Loucy (cell line): Measurements from ENCODE around the gene KLK1.
"Not testable (repeated sequence)": the region's sequence is repeated elsewhere in the genome, so short reads cannot be mapped to it uniquely, and the experiment has no call there.

Source experiments
- H2AFZ ChIP-seq: fragments of 200-600 bp; sonication (generic); 2 replicates; pipeline ENCODE4 v1.6.0; 2016; ENCODE audit warnings: antibody characterized with exemption, mild to moderate bottlenecking, low read length, moderate library complexity
- H3F3A ChIP-seq: fragments of 200-600 bp; 2 replicates; pipeline ENCODE4 v1.6.0; 2016; ENCODE audit warnings: antibody characterized with exemption, low read depth, mild to moderate bottlenecking
- H3K27me3 ChIP-seq: fragments of 200-600 bp; sonication (generic); 2 replicates; pipeline ENCODE4 v1.6.1; 2014; ENCODE audit warnings: low read length, mild to moderate bottlenecking; ENCODE audit not compliant: insufficient read depth, poor library complexity, severe bottlenecking
- H3K36me3 ChIP-seq: fragments of 200-600 bp; sonication (generic); 2 replicates; pipeline ENCODE4 v1.6.1; 2016; ENCODE audit warnings: low read length; ENCODE audit not compliant: insufficient read depth
- H3K4me1 ChIP-seq: fragments of 200-600 bp; sonication (generic); 2 replicates; pipeline ENCODE4 v1.5.1; 2014; ENCODE audit warnings: low read length, mild to moderate bottlenecking; ENCODE audit not compliant: insufficient read depth, poor library complexity, severe bottlenecking
- H3K4me2 ChIP-seq: fragments of 200-600 bp; sonication (generic); 2 replicates; pipeline ENCODE4 v1.6.0; 2014; ENCODE audit warnings: antibody characterized with exemption, low read length, low read depth, mild to moderate bottlenecking; ENCODE audit not compliant: poor library complexity, severe bottlenecking
- H3K4me3 ChIP-seq: fragments of 200-600 bp; sonication (generic); 2 replicates; pipeline ENCODE4 v1.5.1; 2014; ENCODE audit warnings: low read length, mild to moderate bottlenecking, mixed read lengths; ENCODE audit not compliant: poor library complexity, severe bottlenecking
- H3K79me2 ChIP-seq: fragments of 200-600 bp; sonication (generic); 2 replicates; pipeline ENCODE4 v1.6.1; 2014; ENCODE audit warnings: low read length; ENCODE audit not compliant: insufficient read depth
- H3K9ac ChIP-seq: fragments of 200-600 bp; sonication (generic); 2 replicates; pipeline ENCODE4 v1.6.0; 2014; ENCODE audit warnings: mild to moderate bottlenecking, low read depth, low read length, moderate library complexity; ENCODE audit not compliant: poor library complexity, severe bottlenecking
- H3K9me2 ChIP-seq: fragments of 200-600 bp; sonication (generic); replicated peaks from 2 replicates; pipeline ENCODE4 v1.6.1; 2016; ENCODE audit warnings: low read depth, low read length, mixed read lengths
- H3K9me3 ChIP-seq: fragments of 200-600 bp; sonication (generic); 2 replicates; pipeline ENCODE4 v1.6.1; 2014; ENCODE audit warnings: mild to moderate bottlenecking, antibody characterized with exemption, low read length, low read depth; ENCODE audit not compliant: insufficient read depth
- H4K20me1 ChIP-seq: fragments of 200-600 bp; sonication (generic); 2 replicates; pipeline ENCODE4 v1.6.0; 2014; ENCODE audit warnings: antibody characterized with exemption, low read length, mild to moderate bottlenecking; ENCODE audit not compliant: insufficient read depth, poor library complexity, severe bottlenecking
- CTCF ChIP-seq: fragments of 200-600 bp; sonication (generic); conservative IDR thresholded peaks from 2 replicates; pipeline ENCODE4 v1.5.1; 2014; ENCODE audit warnings: mild to moderate bottlenecking, antibody characterized with exemption, low read length
- EZH2phosphoT487 ChIP-seq: fragments of 200-600 bp; IDR thresholded peaks from 2 replicates; pipeline ENCODE4 v1.6.1; 2018; ENCODE audit warnings: antibody characterized with exemption, mild to moderate bottlenecking, moderate library complexity, borderline replicate concordance

The KLK1 gene

GRCh38 chr19:50777261-50777660, 46.3 kb downstream of the KLK1 start:
- no peaks in the 10 kb centered on the region for H3K27me3 ChIP-seq
- no peaks in the 10 kb centered on the region for H3F3A ChIP-seq
- no peak overlapping the region for H3K9ac ChIP-seq
- H3K36me3 ChIP-seq: no peaks in the 10 kb centered on the region
- no peak overlapping the region for H2AFZ ChIP-seq
- no peaks in the 10 kb centered on the region for H3K4me1 ChIP-seq
- TF ChIP-seq EZH2phosphoT487: no peak
- no peak for TF ChIP-seq CTCF
- H3K79me2 ChIP-seq: no peaks in the 10 kb centered on the region
- no peaks in the 10 kb centered on the region for H3K9me2 ChIP-seq
- H4K20me1 ChIP-seq: no peaks in the 10 kb centered on the region
- no peak overlapping the region for H3K4me3 ChIP-seq
- no peaks in the 10 kb centered on the region for H3K9me3 ChIP-seq
- peak overlapping the region; percentile 6 for H3K4me2 ChIP-seq

GRCh38 chr19:50776131-50776530, 47.5 kb downstream of the KLK1 start:
- H2AFZ ChIP-seq: no peak overlapping the region
- no peaks in the 10 kb centered on the region for H4K20me1 ChIP-seq
- H3K9ac ChIP-seq: no peak overlapping the region
- no peaks in the 10 kb centered on the region for H3F3A ChIP-seq
- H3K4me1 ChIP-seq: no peaks in the 10 kb centered on the region
- H3K36me3 ChIP-seq: no peaks in the 10 kb centered on the region
- H3K4me3 ChIP-seq: no peak overlapping the region
- no peaks in the 10 kb centered on the region for H3K27me3 ChIP-seq
- no peaks in the 10 kb centered on the region for H3K9me3 ChIP-seq
- no peaks in the 10 kb centered on the region for H3K9me2 ChIP-seq
- H3K4me2 ChIP-seq: no peak overlapping the region
- TF ChIP-seq EZH2phosphoT487: no peak
- TF ChIP-seq CTCF: no peak
- no peaks in the 10 kb centered on the region for H3K79me2 ChIP-seq

DNA sequence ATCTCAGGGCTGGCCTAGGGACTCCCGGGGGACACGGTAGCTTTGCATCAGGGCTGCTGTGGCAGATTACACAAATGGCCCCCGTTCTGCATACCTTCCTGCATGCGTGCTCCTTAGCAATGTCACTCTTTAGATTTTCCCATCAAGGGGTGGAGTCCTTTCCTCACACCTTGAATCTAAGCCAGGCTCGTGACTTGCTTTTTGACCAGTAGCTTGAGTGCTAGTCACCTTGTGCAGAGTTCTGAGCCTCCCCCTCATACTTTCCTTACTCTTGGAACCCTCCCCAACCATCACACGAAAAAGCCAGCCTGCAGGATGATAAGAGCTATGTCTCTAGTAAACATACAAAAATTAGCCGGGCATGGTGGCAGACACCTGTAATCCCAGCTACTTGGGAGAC, 50.1 kb downstream of the KLK1 start:
- not testable (repeated sequence) for H3K9ac ChIP-seq, H3K4me1 ChIP-seq, H3K9me3 ChIP-seq, H3K4me3 ChIP-seq, H3K27me3 ChIP-seq, H3F3A ChIP-seq, H3K9me2 ChIP-seq, H4K20me1 ChIP-seq, H3K79me2 ChIP-seq, H3K4me2 ChIP-seq, H2AFZ ChIP-seq, H3K36me3 ChIP-seq

- not testable (repeated sequence) for H3K9ac ChIP-seq, H3K79me2 ChIP-seq, H3K4me3 ChIP-seq, H3K4me1 ChIP-seq, H3K9me3 ChIP-seq, H3K27me3 ChIP-seq, H3K36me3 ChIP-seq, H4K20me1 ChIP-seq, H3K9me2 ChIP-seq, H3F3A ChIP-seq
- Histone ChIP-seq H2AFZ (peak overlapping the region; percentile 58; the same call in 1 of the 2 replicates), H3K4me2 (peak overlapping the region; percentile 6)
Measured at GRCh38 chr19:50772912-50773311, 50.7 kb downstream of the KLK1 start.
